Progenitor cell of endocrine pancreas (in vitro differentiated cells): Measurements from ENCODE around the gene PGAP3. TPM values are rescaled to one million over a fixed set of nuclear protein-coding genes. Genes with fewer than 3 reads are reported as not detected.

Source experiments
- DNase-seq: peaks from one replicate; pipeline ENCODE4 v3.0.0; 2021; ENCODE audit warnings: low spot score; ENCODE audit not compliant: unreplicated experiment
- H3K27ac Mint-ChIP-seq: 2 replicates; pipeline ENCODE4 v1.8.0; 2021; ENCODE audit warnings: mild to moderate bottlenecking, moderate library complexity, mixed read lengths
- H3K27me3 Mint-ChIP-seq: 2 replicates; pipeline ENCODE4 v1.8.0; 2021; ENCODE audit warnings: mixed read lengths
- H3K36me3 Mint-ChIP-seq: 2 replicates; pipeline ENCODE4 v1.8.0; 2022; ENCODE audit warnings: mixed read lengths; ENCODE audit not compliant: insufficient read depth
- H3K4me1 Mint-ChIP-seq: 2 replicates; pipeline ENCODE4 v1.8.0; 2021; ENCODE audit warnings: low read depth, mixed read lengths
- H3K4me3 Mint-ChIP-seq: 2 replicates; pipeline ENCODE4 v1.8.0; 2021; ENCODE audit warnings: low read depth, mild to moderate bottlenecking, moderate library complexity, mixed read lengths
- H3K9me3 Mint-ChIP-seq: 2 replicates; pipeline ENCODE4 v1.8.0; 2021; ENCODE audit warnings: low read depth, mixed read lengths
- total RNA-seq: library from RNA; stranded (reverse); gene quantifications from 2 replicates; pipeline ENCODE4 v1.2.1, GENCODE V29; 2021
- TF ChIP-seq, protein P1 (sequence below): fragments of 200-600 bp; sonication (generic); IDR thresholded peaks from one replicate; pipeline ENCODE4 v1.5.0; 2021; ENCODE audit warnings: antibody characterized with exemption, mild to moderate bottlenecking; ENCODE audit not compliant: unreplicated experiment

PGAP3 gene
- total RNA-seq, 1 donor from 2014 or later: 40.1 TPM

DNA sequence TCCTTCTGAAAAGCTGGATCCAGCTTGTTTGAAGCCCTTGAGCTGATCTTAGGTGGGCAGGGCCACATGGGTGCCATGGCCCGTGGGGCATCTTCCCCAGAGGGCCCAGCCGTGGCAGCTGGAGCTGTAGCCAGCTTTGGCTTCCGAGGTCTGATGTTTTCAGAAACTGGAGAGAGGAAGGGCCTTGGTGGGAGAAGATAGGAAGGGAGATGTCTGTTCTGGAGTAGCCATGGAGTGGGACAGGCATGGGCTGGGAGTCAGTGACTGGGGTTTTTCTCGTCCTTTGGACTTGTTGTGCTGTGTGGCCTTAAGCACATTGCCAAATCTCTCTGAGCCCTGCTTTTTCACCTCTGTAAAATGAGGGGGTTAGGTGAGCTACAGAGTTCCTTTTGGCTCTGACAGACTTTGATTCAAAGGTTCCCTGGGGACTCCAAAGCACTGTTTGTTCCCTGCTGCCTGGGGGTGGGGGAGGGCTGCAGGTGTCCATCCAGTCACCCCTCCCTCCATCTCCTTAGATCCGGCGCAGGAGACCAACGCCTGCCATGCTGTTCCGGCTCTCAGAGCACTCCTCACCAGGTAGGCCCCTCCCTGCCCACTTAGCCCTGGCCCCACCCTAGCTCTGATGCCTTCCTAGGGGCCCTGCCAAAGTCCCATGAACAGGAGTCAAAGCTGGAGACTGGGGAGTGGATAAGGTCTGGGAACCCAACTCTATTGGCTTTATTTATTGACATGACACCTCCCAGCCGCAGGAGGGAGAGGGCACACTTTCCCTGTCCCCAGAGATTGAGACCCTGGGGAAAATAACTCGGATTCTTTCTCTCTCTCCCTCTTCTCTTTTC is 59.0 kb downstream of the PGAP3 start:
- Mint-ChIP-seq H3K27me3 (peaks cover 64% of the 10 kb centered on the region), H3K36me3 (no peaks in the 10 kb centered on the region), H3K4me1 (peaks cover 13% of the 10 kb centered on the region), H3K4me3 (no peak overlapping the region), H3K9me3 (no peaks in the 10 kb centered on the region), H3K27ac (no peak overlapping the region)
- TF ChIP-seq, protein P1, sequence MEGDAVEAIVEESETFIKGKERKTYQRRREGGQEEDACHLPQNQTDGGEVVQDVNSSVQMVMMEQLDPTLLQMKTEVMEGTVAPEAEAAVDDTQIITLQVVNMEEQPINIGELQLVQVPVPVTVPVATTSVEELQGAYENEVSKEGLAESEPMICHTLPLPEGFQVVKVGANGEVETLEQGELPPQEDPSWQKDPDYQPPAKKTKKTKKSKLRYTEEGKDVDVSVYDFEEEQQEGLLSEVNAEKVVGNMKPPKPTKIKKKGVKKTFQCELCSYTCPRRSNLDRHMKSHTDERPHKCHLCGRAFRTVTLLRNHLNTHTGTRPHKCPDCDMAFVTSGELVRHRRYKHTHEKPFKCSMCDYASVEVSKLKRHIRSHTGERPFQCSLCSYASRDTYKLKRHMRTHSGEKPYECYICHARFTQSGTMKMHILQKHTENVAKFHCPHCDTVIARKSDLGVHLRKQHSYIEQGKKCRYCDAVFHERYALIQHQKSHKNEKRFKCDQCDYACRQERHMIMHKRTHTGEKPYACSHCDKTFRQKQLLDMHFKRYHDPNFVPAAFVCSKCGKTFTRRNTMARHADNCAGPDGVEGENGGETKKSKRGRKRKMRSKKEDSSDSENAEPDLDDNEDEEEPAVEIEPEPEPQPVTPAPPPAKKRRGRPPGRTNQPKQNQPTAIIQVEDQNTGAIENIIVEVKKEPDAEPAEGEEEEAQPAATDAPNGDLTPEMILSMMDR: no peak
- no peak for DNase-seq

DNA sequence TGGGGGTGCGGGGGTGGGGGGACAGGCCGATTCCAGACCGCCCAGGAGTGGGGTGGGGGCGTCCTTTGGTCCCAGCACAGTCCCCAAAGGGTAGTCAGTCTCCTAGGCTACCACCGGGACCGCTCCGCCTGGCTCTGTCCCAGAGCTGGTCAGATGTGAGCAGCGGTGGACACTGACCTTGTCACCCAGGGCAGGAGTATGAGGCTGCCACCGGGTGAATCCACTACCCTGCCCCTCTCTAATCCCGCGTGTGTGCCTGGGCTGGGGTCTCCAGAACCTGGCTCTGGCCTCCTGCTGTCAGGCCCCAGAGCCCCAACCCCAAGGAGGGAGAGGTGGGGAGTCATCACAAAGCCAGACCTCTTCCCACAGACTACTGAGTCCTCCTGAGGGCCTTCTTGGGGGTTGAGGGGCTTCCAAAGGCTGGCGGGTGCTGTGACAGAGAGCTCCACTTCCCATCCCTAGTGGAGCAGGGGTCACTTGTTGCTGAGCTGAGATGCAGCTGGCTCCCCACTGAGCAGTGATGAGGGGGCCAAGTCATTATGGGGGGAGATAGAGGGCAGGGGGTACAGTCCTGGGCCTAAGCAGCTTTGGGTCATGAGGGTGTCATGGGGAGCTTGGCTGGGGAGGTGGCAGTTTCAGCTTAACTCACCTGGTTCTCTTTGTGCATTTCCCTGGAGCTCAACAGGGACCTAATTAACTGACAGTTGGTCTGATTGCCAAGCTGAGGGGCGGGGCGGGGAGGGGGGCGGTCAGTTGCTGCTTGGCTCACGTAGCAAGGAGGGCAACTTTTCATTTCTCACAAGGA is 59.9 kb downstream of the PGAP3 start:
- TF ChIP-seq, protein P1: no peak
- no peak overlapping the region for H3K27ac Mint-ChIP-seq
- no peaks in the 10 kb centered on the region for H3K9me3 Mint-ChIP-seq
- H3K4me1 Mint-ChIP-seq: peaks cover 13% of the 10 kb centered on the region
- peaks cover 71% of the 10 kb centered on the region for H3K27me3 Mint-ChIP-seq
- DNase-seq: no peak
- H3K4me3 Mint-ChIP-seq: peak overlapping the region; percentile 40
- no peaks in the 10 kb centered on the region for H3K36me3 Mint-ChIP-seq

DNA sequence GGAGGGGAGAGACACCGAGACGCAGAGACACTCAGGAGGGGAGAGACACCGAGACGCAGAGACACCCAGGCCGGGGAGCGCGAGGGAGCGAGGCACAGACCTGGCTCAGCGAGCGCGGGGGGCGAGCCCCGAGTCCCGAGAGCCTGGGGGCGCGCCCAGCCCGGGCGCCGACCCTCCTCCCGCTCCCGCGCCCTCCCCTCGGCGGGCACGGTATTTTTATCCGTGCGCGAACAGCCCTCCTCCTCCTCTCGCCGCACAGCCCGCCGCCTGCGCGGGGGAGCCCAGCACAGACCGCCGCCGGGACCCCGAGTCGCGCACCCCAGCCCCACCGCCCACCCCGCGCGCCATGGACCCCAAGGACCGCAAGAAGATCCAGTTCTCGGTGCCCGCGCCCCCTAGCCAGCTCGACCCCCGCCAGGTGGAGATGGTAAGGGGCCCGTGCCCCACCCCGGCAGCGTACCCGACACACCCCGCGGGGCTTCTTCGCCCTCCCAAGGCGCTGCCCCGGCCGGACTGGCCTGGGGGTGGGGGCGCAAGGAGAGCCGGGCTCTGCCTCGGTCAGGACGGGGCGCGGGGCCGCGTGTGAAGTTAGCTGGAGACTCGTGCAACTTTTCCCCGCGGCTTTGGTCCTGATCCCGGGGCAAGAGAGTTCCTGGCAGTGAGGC is 60.7 kb downstream of the PGAP3 start:
- no peaks in the 10 kb centered on the region for H3K9me3 Mint-ChIP-seq
- H3K4me1 Mint-ChIP-seq: peaks cover 13% of the 10 kb centered on the region
- TF ChIP-seq, protein P1: no peak
- H3K27me3 Mint-ChIP-seq: peaks cover 71% of the 10 kb centered on the region
- H3K36me3 Mint-ChIP-seq: no peaks in the 10 kb centered on the region
- peak overlapping the region; percentile 46 for H3K4me3 Mint-ChIP-seq
- H3K27ac Mint-ChIP-seq: no peak overlapping the region
- no peak for DNase-seq

DNA sequence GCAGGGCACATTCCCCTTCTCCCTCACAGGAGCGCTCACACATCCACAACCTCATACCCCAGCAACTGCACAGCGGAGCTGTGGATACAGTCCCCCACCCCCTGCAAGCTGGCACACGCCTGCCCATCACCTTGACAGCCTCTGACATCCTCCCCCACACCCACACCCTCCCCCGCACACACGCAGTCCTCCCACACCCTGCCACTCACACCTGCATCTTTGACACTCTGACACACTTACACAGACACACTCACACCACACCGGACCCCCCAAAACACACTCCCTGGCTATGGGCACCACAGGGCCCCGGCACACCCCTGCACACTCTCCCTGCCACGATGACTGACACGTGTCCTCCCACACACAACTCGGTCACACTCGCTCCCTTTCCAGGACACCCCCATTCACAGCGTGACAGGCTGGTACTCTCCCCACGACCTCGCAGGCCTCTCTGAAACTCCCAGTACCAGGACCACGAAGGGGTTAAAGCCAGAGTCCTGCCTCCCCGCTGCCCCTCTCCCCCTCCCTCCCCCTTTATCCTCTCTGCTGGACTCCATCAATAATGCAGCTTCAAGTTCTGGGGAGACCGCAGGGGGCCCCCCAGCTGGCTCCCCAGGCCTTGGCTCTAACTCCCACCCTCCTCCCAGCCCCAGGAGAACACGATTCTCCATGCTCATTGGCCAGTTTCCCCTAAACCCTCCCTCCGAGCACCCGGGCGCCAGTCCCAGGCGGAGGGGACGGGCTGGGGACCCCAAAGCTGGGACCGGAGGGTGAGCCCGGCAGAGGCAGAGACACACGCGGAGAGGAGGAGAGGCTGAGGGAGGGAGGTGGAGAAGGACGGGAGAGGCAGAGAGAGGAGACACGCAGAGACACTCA is 61.4 kb downstream of the PGAP3 start, which contains the start of gene PPP1R1B:
Gene PPP1R1B (plus strand): TSS at position 782 of the 876 bp plus-strand sequence. CDS start 441 bp downstream, outside the sequence.
- TF ChIP-seq, protein P1: no peak
- Mint-ChIP-seq H3K4me3 (peak within 1 kb of the TSS; percentile 46), H3K27me3 (peaks cover 70% of the 10 kb centered on the region), H3K36me3 (no peaks in the 10 kb centered on the region), H3K9me3 (no peaks in the 10 kb centered on the region), H3K4me1 (peaks cover 10% of the 10 kb centered on the region), H3K27ac (no peak within 1 kb of the TSS)
- DNase-seq: no peak
